Measurements from ENCODE around the gene FGGY.

Gene FGGY

GRCh38 chr1:59771361-59771760 lies 474.5 kb downstream of the FGGY start:
- no peaks in the 10 kb centered on the region for H3K4me1 Mint-ChIP-seq
- H3K4me3 Mint-ChIP-seq, result no peak overlapping the region
- no peak for DNase-seq
- H3K9me3 Mint-ChIP-seq, result no peaks in the 10 kb centered on the region
- peaks cover 0 to 4% of the 10 kb centered on the region in 2 donors for H3K36me3 Mint-ChIP-seq
- H3K27me3 Mint-ChIP-seq, result no peaks in the 10 kb centered on the region
- no peak for ATAC-seq (replicated peaks)
- H3K27ac Mint-ChIP-seq, result no peak overlapping the region

GRCh38 chr1:59775480-59775879 lies 478.6 kb downstream of the FGGY start:
- no peak for DNase-seq
- Mint-ChIP-seq H3K36me3 (peaks cover 0 to 2% of the 10 kb centered on the region in 2 donors), H3K9me3 (no peaks in the 10 kb centered on the region), H3K27me3 (no peaks in the 10 kb centered on the region), H3K4me1 (no peaks in the 10 kb centered on the region), H3K27ac (no peak overlapping the region), H3K4me3 (no peak overlapping the region)
- ATAC-seq (replicated peaks), result no peak

- no peak overlapping the region for H3K4me3 Mint-ChIP-seq
- ATAC-seq (replicated peaks), result no peak
- no peaks in the 10 kb centered on the region for H3K27me3 Mint-ChIP-seq
- no peak overlapping the region for H3K27ac Mint-ChIP-seq
- H3K36me3 Mint-ChIP-seq, result no peaks in the 10 kb centered on the region
- no peaks in the 10 kb centered on the region for H3K4me1 Mint-ChIP-seq
- DNase-seq, result no peak
- no peaks in the 10 kb centered on the region for H3K9me3 Mint-ChIP-seq
Measured at GRCh38 chr1:59776960-59777852, 480.3 kb downstream of the FGGY start.

- no peaks in the 10 kb centered on the region for H3K4me1 Mint-ChIP-seq
- ATAC-seq (replicated peaks) (no peak), DNase-seq (no peak)
- H3K27me3 Mint-ChIP-seq, result no peaks in the 10 kb centered on the region
- no peak overlapping the region for H3K27ac Mint-ChIP-seq
- H3K9me3 Mint-ChIP-seq, result no peaks in the 10 kb centered on the region
- no peaks in the 10 kb centered on the region for H3K36me3 Mint-ChIP-seq
- H3K4me3 Mint-ChIP-seq, result no peak overlapping the region
Measured at GRCh38 chr1:59779949-59780348, 483.1 kb downstream of the FGGY start.

- ATAC-seq (replicated peaks) (no peak), DNase-seq (no peak)
- Mint-ChIP-seq H3K4me3 (no peak overlapping the region), H3K4me1 (no peaks in the 10 kb centered on the region), H3K36me3 (peaks cover 17 to 21% of the 10 kb centered on the region in 2 donors), H3K9me3 (peaks cover 30 to 32% of the 10 kb centered on the region in 2 donors), H3K27me3 (peaks cover 18 to 24% of the 10 kb centered on the region in 2 donors), H3K27ac (no peak overlapping the region)
Measured at GRCh38 chr1:59788825-59789224, 491.9 kb downstream of the FGGY start.

GRCh38 chr1:59798600-59798999 lies 501.7 kb downstream of the FGGY start:
- Mint-ChIP-seq H3K9me3 (peaks cover 15 to 24% of the 10 kb centered on the region in 2 donors), H3K4me3 (no peak overlapping the region), H3K4me1 (no peaks in the 10 kb centered on the region), H3K27ac (no peak overlapping the region), H3K36me3 (peaks cover 3 to 5% of the 10 kb centered on the region in 2 donors), H3K27me3 (peaks cover 11 to 19% of the 10 kb centered on the region in 2 donors)
- DNase-seq (no peak), ATAC-seq (replicated peaks) (no peak)

- no peak for DNase-seq
- H3K4me1 Mint-ChIP-seq, result no peaks in the 10 kb centered on the region
- H3K4me3 Mint-ChIP-seq, result no peak overlapping the region
- no peak for ATAC-seq (replicated peaks)
- H3K27me3 Mint-ChIP-seq, result peaks cover 13 to 14% of the 10 kb centered on the region in 2 donors
- peaks cover 0 to 2% of the 10 kb centered on the region in 2 donors for H3K36me3 Mint-ChIP-seq
- peaks cover 3% of the 10 kb centered on the region in 2 donors for H3K9me3 Mint-ChIP-seq
- H3K27ac Mint-ChIP-seq, result no peak overlapping the region
Measured at GRCh38 chr1:59803458-59804038, 506.7 kb downstream of the FGGY start.

- H3K4me1 Mint-ChIP-seq, result no peaks in the 10 kb centered on the region
- peaks cover 19 to 20% of the 10 kb centered on the region in 2 donors for H3K27me3 Mint-ChIP-seq
- H3K36me3 Mint-ChIP-seq, result peaks cover 0 to 2% of the 10 kb centered on the region in 2 donors
- H3K9me3 Mint-ChIP-seq, result peaks cover 3% of the 10 kb centered on the region in 2 donors
- H3K4me3 Mint-ChIP-seq, result no peak overlapping the region
- no peak overlapping the region for H3K27ac Mint-ChIP-seq
- ATAC-seq (replicated peaks), result no peak
- DNase-seq, result no peak
Measured at GRCh38 chr1:59804301-59804700, 507.4 kb downstream of the FGGY start.

- Mint-ChIP-seq H3K27ac (no peak overlapping the region), H3K27me3 (peaks cover 19 to 21% of the 10 kb centered on the region in 2 donors), H3K4me3 (no peak overlapping the region), H3K4me1 (no peaks in the 10 kb centered on the region), H3K9me3 (peaks cover 3% of the 10 kb centered on the region in 2 donors), H3K36me3 (peaks cover 0 to 2% of the 10 kb centered on the region in 2 donors)
- ATAC-seq (replicated peaks), result no peak
- no peak for DNase-seq
Measured at GRCh38 chr1:59805554-59805953, 508.7 kb downstream of the FGGY start.

All from stimulated activated naive B cell treated with anti-CD40 and anti-IgM and Interleukin-4, amounts not matched to agents 10 μg/mL and 1 μg/mL and 100 μg/mL, for 72 hours (primary cell).